K562 (cell line): ENCODE results near the gene NACA. TPM values are rescaled to one million over a fixed set of nuclear protein-coding genes. Genes with fewer than 3 reads are reported as not detected.

Experiments used
- ARNT ChIP-seq, 2 experiments: fragments of 450-650 bp; IDR thresholded peaks; 2 replicates each; pipeline ENCODE4 v1.6.1; 2016; ENCODE audit warnings: mild to moderate bottlenecking in 1 of 2
- CBFB ChIP-seq: sonication (generic); formaldehyde crosslinking; IDR thresholded peaks from 2 replicates; pipeline ENCODE4 v1.4.0; 2020; ENCODE audit warnings: mild to moderate bottlenecking, missing genetic modification reagents
- ESRRA ChIP-seq: fragments of 450-650 bp; IDR thresholded peaks from 2 replicates; pipeline ENCODE4 v1.6.1; 2014; ENCODE audit warnings: low read depth, mild to moderate bottlenecking, moderate library complexity, borderline replicate concordance
- GABPB1 ChIP-seq: sonication (generic); formaldehyde crosslinking; IDR thresholded peaks from 2 replicates; pipeline ENCODE4 v1.8.0; 2022; ENCODE audit warnings: mild to moderate bottlenecking, missing genetic modification reagents
- JUN ChIP-seq, 2 experiments: sonication (generic) in 1 of 2; formaldehyde crosslinking in 1 of 2; IDR thresholded peaks; 2 replicates each; pipeline versions ENCODE4 v1.6.1 to v1.8.0; 2012 to 2022; ENCODE audit warnings: borderline replicate concordance in 2 of 2, mild to moderate bottlenecking in 2 of 2, improper control_type of control experiment in 1 of 2, low read depth in 1 of 2, low read length in 1 of 2, missing genetic modification reagents in 1 of 2
- JUNB ChIP-seq: fragments of 450-650 bp; formaldehyde crosslinking; conservative IDR thresholded peaks from 2 replicates; pipeline ENCODE4 v1.4.0; 2020; ENCODE audit warnings: mild to moderate bottlenecking
- NFE2L1 ChIP-seq: fragments of 450-650 bp; IDR thresholded peaks from 2 replicates; pipeline ENCODE4 v1.6.1; 2016; ENCODE audit warnings: missing genetic modification characterization, low read depth, mild to moderate bottlenecking, missing compliant biosample characterization, moderate library complexity, borderline replicate concordance
- PHB2 ChIP-seq: fragments of 450-650 bp; IDR thresholded peaks from 2 replicates; pipeline ENCODE4 v1.6.1; 2017; ENCODE audit warnings: low read depth
- POLR2AphosphoS5 ChIP-seq: IDR thresholded peaks from 2 replicates; pipeline ENCODE4 v1.6.1; 2011; ENCODE audit warnings: mild to moderate bottlenecking, low read depth, low read length, moderate library complexity; ENCODE audit not compliant: control insufficient read depth, insufficient read depth
- POLR2B ChIP-seq: fragments of 450-650 bp; IDR thresholded peaks from 2 replicates; pipeline ENCODE4 v1.6.1; 2018; ENCODE audit warnings: low read depth; ENCODE audit not compliant: partially characterized antibody
- TAF1 ChIP-seq: IDR thresholded peaks from 2 replicates; pipeline ENCODE4 v1.6.1; 2011; ENCODE audit warnings: mild to moderate bottlenecking, low read length, moderate library complexity; ENCODE audit not compliant: insufficient read depth, control insufficient read depth, severe bottlenecking; ENCODE audit errors: extremely low read depth
- YY1 ChIP-seq, 3 experiments: IDR thresholded peaks; 2 replicates each; pipeline ENCODE4 v1.6.1; 2011; ENCODE audit warnings: low read length in 2 of 3, mild to moderate bottlenecking in 2 of 3, moderate library complexity in 2 of 3, borderline replicate concordance in 1 of 3, control low read depth in 1 of 3, low read depth in 1 of 3; ENCODE audit not compliant: insufficient read depth in 3 of 3, insufficient replicate concordance in 2 of 3, control insufficient read depth in 1 of 3, insufficient read length in 1 of 3; ENCODE audit errors: extremely low read depth in 1 of 3
- ZNF75A ChIP-seq: fragments of 450-650 bp; formaldehyde crosslinking; IDR thresholded peaks from 2 replicates; pipeline ENCODE4 v1.4.0; 2020; ENCODE audit warnings: mild to moderate bottlenecking
- polyA plus RNA-seq, 8 experiments: library from polyadenylated mRNA; depleted of rRNA in 4 of 8; stranded (reverse) in 5 of 8; unstranded in 3 of 8; fragments of >200 nt; fragmentation: Nextera tagmentation in 2 of 8; fragmentation: Illumina TruSeq in 1 of 8; extraction: Ambion mirVana in 2 of 8; extraction: Trizol in 1 of 8; gene quantifications; 2 replicates each; pipeline versions ENCODE4 v1.2.1 to v1.2.3, GENCODE V29; 2011 to 2014; ENCODE audit warnings: inconsistent platforms in 1 of 8, missing spikeins in 1 of 8
- total RNA-seq, 7 experiments: library from RNA; depleted of rRNA in 6 of 7; stranded (reverse); fragments of >200 nt in 6 of 7; fragmentation: Illumina TruSeq in 2 of 7; extraction: Trizol in 2 of 7; gene quantifications; 2 replicates each; pipeline versions ENCODE4 v1.2.1 to v1.2.3, GENCODE V29; 2011 to 2021; ENCODE audit warnings: low replicate concordance in 1 of 7
- TF ChIP-seq, protein P1 (sequence below): sonication (generic); formaldehyde crosslinking; IDR thresholded peaks from 2 replicates; pipeline ENCODE4 v1.9.0; 2022; ENCODE audit warnings: mild to moderate bottlenecking, missing genetic modification reagents
- TF ChIP-seq, protein P2 (sequence below), 2 experiments: IDR thresholded peaks; 2 replicates each; pipeline ENCODE4 v1.6.1; 2012; ENCODE audit warnings: improper control_type of control experiment in 2 of 2, low read depth in 2 of 2, low read length in 2 of 2, borderline replicate concordance in 1 of 2
- TF ChIP-seq, protein P3 (sequence below): fragments of 450-650 bp; formaldehyde crosslinking; IDR thresholded peaks from 2 replicates; pipeline ENCODE4 v1.4.0; 2020; ENCODE audit warnings: mild to moderate bottlenecking, mixed read lengths

Gene NACA
- total and polyA plus RNA-seq, 9 of the 15 experiments (the other 6 are each of a cell fraction or from before 2014, with no cell fraction given) = 1,030 to 2,416 (median 1,645) TPM

DNA sequence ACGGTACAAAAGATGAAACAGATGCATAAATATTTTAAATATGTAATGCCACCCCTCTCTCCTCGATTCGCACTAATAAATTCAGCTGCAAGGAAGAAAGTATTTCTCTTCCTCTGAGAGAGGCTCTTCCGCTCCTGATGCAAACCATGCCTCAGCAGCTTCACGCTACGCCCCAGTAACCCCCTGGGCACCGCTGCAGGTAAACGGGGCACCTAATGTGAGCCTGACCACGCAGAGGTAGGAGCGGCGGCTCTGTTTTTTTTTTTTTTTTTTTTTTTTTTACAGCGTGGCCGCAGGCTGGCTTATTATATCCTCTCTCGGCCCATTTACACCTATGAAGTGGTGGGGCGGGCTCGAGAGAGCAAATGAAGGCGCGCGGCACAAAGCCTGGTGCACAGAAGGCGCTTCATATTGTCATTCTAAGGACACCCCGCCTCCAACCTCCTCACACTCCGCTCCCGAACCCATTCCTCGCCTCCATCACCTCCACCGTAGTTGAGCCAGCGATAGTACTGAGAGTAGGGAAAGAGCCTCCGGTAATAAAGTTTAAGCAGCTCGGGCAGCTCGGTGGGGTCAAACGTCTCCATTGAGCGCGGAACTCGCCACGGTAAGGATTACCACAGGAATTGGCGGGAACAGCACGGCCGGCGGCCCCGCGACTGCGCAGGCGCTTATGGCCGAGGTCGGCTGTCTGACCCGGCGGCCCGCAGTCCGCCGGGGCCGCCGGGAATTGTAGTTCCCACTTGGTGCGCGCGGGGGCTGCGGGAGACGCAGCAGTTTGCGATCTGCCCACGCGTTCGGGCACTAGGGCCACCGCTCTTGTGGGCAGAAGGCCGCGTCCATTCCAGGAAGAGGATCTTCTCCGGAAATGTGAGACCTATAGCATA lies 26.9 kb upstream of the NACA start, which contains the start of gene PRIM1 (continued):
- 0 out of 2 replicates have a peak, but pooled peaks have one; percentile 18 for TF ChIP-seq CBFB (CRISPR knock-in tag)
- TF ChIP-seq, protein P1, sequence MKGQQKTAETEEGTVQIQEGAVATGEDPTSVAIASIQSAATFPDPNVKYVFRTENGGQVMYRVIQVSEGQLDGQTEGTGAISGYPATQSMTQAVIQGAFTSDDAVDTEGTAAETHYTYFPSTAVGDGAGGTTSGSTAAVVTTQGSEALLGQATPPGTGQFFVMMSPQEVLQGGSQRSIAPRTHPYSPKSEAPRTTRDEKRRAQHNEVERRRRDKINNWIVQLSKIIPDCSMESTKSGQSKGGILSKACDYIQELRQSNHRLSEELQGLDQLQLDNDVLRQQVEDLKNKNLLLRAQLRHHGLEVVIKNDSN (CRISPR knock-in tag) = 0 out of 2 replicates have a peak, but pooled peaks have one; percentile 11
- no peak for TF ChIP-seq PHB2
- TF ChIP-seq NFE2L1 (tag) = no peak
- TF ChIP-seq, protein P2, sequence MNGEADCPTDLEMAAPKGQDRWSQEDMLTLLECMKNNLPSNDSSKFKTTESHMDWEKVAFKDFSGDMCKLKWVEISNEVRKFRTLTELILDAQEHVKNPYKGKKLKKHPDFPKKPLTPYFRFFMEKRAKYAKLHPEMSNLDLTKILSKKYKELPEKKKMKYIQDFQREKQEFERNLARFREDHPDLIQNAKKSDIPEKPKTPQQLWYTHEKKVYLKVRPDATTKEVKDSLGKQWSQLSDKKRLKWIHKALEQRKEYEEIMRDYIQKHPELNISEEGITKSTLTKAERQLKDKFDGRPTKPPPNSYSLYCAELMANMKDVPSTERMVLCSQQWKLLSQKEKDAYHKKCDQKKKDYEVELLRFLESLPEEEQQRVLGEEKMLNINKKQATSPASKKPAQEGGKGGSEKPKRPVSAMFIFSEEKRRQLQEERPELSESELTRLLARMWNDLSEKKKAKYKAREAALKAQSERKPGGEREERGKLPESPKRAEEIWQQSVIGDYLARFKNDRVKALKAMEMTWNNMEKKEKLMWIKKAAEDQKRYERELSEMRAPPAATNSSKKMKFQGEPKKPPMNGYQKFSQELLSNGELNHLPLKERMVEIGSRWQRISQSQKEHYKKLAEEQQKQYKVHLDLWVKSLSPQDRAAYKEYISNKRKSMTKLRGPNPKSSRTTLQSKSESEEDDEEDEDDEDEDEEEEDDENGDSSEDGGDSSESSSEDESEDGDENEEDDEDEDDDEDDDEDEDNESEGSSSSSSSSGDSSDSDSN (IDR thresholded peaks at IDR 0.05; ENCODE audit: borderline replicate concordance in 1 of 2, low read depth in 2 of 2, low read length in 2 of 2) = no peak
- TF ChIP-seq JUN (IDR thresholded peaks at IDR 0.05; ENCODE audit: borderline replicate concordance, low read depth, low read length) = no peak
- no peak for TF ChIP-seq JUN (CRISPR knock-in tag; IDR thresholded peaks at IDR 0.05; ENCODE audit: borderline replicate concordance)
- TF ChIP-seq TAF1 = peak; percentile 85
- no peak for TF ChIP-seq ARNT (IDR thresholded peaks at IDR 0.05)
- TF ChIP-seq POLR2AphosphoS5 = peak; percentile 93
- TF ChIP-seq, protein P3, sequence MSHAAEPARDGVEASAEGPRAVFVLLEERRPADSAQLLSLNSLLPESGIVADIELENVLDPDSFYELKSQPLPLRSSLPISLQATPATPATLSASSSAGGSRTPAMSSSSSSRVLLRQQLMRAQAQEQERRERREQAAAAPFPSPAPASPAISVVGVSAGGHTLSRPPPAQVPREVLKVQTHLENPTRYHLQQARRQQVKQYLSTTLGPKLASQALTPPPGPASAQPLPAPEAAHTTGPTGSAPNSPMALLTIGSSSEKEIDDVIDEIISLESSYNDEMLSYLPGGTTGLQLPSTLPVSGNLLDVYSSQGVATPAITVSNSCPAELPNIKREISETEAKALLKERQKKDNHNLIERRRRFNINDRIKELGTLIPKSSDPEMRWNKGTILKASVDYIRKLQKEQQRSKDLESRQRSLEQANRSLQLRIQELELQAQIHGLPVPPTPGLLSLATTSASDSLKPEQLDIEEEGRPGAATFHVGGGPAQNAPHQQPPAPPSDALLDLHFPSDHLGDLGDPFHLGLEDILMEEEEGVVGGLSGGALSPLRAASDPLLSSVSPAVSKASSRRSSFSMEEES (CRISPR knock-in tag) = no peak
- peak; percentile 61 for TF ChIP-seq GABPB1 (CRISPR knock-in tag)
- peak in 2 of 3 experiments; percentile 82 to 85 for TF ChIP-seq YY1 (IDR thresholded peaks at IDR 0.05; ENCODE audit: borderline replicate concordance in 1 of 3, control insufficient read depth in 1 of 3, extremely low read depth in 1 of 3, insufficient read depth in 3 of 3, insufficient read length in 1 of 3, insufficient replicate concordance in 2 of 3, low read depth in 1 of 3, low read length in 2 of 3)
- TF ChIP-seq ESRRA = peak; percentile 77
- TF ChIP-seq POLR2B = peak; percentile 91
- no peak for TF ChIP-seq ZNF75A (CRISPR knock-in tag)
- TF ChIP-seq JUNB (CRISPR knock-in tag) = no peak
